Esophagus squamous epithelium (tissue), 4 donors: ENCODE results near the gene DENND6B.

Source experiments
- POLR2A ChIP-seq, 4 donors: fragments of 450-650 bp; IDR thresholded peaks; one replicate each; pipeline ENCODE4 v1.6.1; 2017; ENCODE audit warnings: antibody characterized with exemption in 4 of 4, mild to moderate bottlenecking in 4 of 4, moderate library complexity in 3 of 4
- TF ChIP-seq, protein P1 (sequence below), 6 experiments: fragments of 450-650 bp in 4 of 6; fragments of 200-600 bp in 2 of 6; sonication (generic) in 2 of 6; IDR thresholded peaks; one replicate each; pipeline ENCODE4 v1.5.1; 2016 to 2019; ENCODE audit warnings: antibody characterized with exemption in 6 of 6, mild to moderate bottlenecking in 4 of 6, moderate library complexity in 4 of 6

GRCh38 chr22:50318356-50318697 is 8.5 kb downstream of the DENND6B start:
- TF ChIP-seq, protein P1, sequence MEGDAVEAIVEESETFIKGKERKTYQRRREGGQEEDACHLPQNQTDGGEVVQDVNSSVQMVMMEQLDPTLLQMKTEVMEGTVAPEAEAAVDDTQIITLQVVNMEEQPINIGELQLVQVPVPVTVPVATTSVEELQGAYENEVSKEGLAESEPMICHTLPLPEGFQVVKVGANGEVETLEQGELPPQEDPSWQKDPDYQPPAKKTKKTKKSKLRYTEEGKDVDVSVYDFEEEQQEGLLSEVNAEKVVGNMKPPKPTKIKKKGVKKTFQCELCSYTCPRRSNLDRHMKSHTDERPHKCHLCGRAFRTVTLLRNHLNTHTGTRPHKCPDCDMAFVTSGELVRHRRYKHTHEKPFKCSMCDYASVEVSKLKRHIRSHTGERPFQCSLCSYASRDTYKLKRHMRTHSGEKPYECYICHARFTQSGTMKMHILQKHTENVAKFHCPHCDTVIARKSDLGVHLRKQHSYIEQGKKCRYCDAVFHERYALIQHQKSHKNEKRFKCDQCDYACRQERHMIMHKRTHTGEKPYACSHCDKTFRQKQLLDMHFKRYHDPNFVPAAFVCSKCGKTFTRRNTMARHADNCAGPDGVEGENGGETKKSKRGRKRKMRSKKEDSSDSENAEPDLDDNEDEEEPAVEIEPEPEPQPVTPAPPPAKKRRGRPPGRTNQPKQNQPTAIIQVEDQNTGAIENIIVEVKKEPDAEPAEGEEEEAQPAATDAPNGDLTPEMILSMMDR (IDR thresholded peaks at IDR 0.05) = no peak
- TF ChIP-seq POLR2A (IDR thresholded peaks at IDR 0.05) = no peak
